ENCODE data around the gene SLCO2A1. TPM values are rescaled to one million over a fixed set of nuclear protein-coding genes. Genes with fewer than 3 reads are reported as not detected.
A peak's percentile ranks its signal among the peaks of the same experiment; 100 is the strongest.

SLCO2A1 gene
- total and polyA plus RNA-seq, 5 donors, result 17.1 to 100 (median 36.1) TPM

GRCh38 chr3:134048278-134048996 is 18.7 kb upstream of the SLCO2A1 start:
- ATAC-seq (peak; percentile 16 to 21), DNase-seq (no peak)
- 92% methylated on average over 9 of the region's 9 CpGs for WGBS
- Histone ChIP-seq H3K9me3 (ENCODE audit: control insufficient read depth, low read length) (no peaks in the 10 kb centered on the region), H3K27me3 (ENCODE audit: control insufficient read depth, insufficient read depth) (no peaks in the 10 kb centered on the region), H3K27ac (ENCODE audit: low read length) (no peak overlapping the region), H3K4me3 (ENCODE audit: low read length) (no peak overlapping the region), H3K4me1 (ENCODE audit: control insufficient read depth, insufficient read depth, low read length) (peaks cover 4% of the 10 kb centered on the region)
- intact Hi-C loops (cut with DNase I), result no loop called here

- no peak for DNase-seq
- Histone ChIP-seq H3K4me3 (ENCODE audit: low read length) (no peak overlapping the region), H3K9me3 (ENCODE audit: control insufficient read depth, low read length) (no peaks in the 10 kb centered on the region), H3K4me1 (ENCODE audit: control insufficient read depth, insufficient read depth, low read length) (no peaks in the 10 kb centered on the region), H3K27ac (ENCODE audit: low read length) (no peak overlapping the region), H3K27me3 (ENCODE audit: control insufficient read depth, insufficient read depth) (no peaks in the 10 kb centered on the region)
- ATAC-seq, result no peak
- intact Hi-C loops (cut with DNase I), result no loop called here
Measured at GRCh38 chr3:134044459-134044858, 14.7 kb upstream of the SLCO2A1 start.

- Histone ChIP-seq H3K27me3 (ENCODE audit: control insufficient read depth, insufficient read depth) (no peaks in the 10 kb centered on the region), H3K9me3 (ENCODE audit: control insufficient read depth, low read length) (no peaks in the 10 kb centered on the region), H3K27ac (ENCODE audit: low read length) (no peak overlapping the region), H3K4me3 (ENCODE audit: low read length) (no peak overlapping the region), H3K4me1 (ENCODE audit: control insufficient read depth, insufficient read depth, low read length) (no peaks in the 10 kb centered on the region)
- DNase-seq (no peak), ATAC-seq (no peak)
- WGBS, result 90% methylated on average over 4 of the region's 4 CpGs
- intact Hi-C loops (cut with DNase I), result no loop called here
Measured at GRCh38 chr3:134040066-134040465, 10.3 kb upstream of the SLCO2A1 start.

DNA sequence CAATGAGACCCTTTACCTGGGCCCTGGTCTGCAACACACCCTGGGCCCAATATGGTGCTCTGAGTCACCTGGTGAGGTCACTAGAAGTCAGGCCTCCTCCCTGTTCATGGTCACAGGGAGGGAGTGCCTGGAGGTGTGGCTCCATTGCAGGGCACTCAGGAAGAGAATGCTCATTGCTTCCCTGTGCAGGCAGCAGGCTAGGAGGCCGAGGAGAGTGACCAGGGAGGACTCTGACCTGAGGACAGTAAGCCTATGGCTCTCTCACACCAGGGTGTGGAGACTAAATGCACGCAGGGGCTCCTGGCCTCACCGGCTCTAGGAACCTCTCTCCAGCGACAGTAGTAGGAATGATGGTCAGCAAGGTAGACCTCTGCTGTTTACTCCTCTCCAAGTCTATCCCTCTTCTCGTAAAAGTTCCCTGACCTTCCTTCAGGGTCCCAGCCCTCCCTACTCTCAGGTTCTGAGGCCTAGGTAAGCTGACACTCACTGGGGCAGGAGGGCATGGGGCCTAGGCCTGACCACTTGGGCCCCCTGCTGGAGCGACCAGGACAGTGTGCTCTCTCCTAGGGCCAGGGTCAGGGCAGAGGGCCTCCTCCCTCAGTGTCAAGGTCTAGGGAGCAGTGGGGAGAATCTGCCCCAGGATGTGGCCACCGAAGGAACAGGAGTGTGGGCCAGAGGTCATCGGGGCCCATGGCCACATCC is 9.6 kb upstream of the SLCO2A1 start:
- 82% methylated on average over 8 of the region's 8 CpGs for WGBS
- H3K27ac ChIP-seq (ENCODE audit: low read length), result no peak overlapping the region
- intact Hi-C loops (cut with DNase I), result loop anchor here in 1 of 4 donors (10.0 kb wide), 1 partner anchor 105 kb away; no protein-coding TSS in a partner anchor
- no peaks in the 10 kb centered on the region for H3K27me3 ChIP-seq (ENCODE audit: control insufficient read depth, insufficient read depth)
- H3K9me3 ChIP-seq (ENCODE audit: control insufficient read depth, low read length), result no peaks in the 10 kb centered on the region
- DNase-seq (peak in 1 of 3 donors; percentile 61), ATAC-seq (peak; percentile 73 to 76)
- no peaks in the 10 kb centered on the region for H3K4me1 ChIP-seq (ENCODE audit: control insufficient read depth, insufficient read depth, low read length)
- no peak overlapping the region for H3K4me3 ChIP-seq (ENCODE audit: low read length)

GRCh38 chr3:134038716-134039115 is 9.0 kb upstream of the SLCO2A1 start:
- Histone ChIP-seq H3K27ac (ENCODE audit: low read length) (no peak overlapping the region), H3K4me1 (ENCODE audit: control insufficient read depth, insufficient read depth, low read length) (no peaks in the 10 kb centered on the region), H3K9me3 (ENCODE audit: control insufficient read depth, low read length) (no peaks in the 10 kb centered on the region), H3K27me3 (ENCODE audit: control insufficient read depth, insufficient read depth) (no peaks in the 10 kb centered on the region), H3K4me3 (ENCODE audit: low read length) (no peak overlapping the region)
- WGBS, result 94% methylated on average over 8 of the region's 8 CpGs
- no peak for DNase-seq
- no peak for ATAC-seq
- intact Hi-C loops (cut with DNase I), result loop anchor here in 1 of 4 donors (10.0 kb wide), 1 partner anchor 104 kb away; no protein-coding TSS in a partner anchor

- DNase-seq, result no peak
- no peak overlapping the region for H3K4me3 ChIP-seq (ENCODE audit: low read length)
- H3K27me3 ChIP-seq (ENCODE audit: control insufficient read depth, insufficient read depth), result no peaks in the 10 kb centered on the region
- H3K9me3 ChIP-seq (ENCODE audit: control insufficient read depth, low read length), result no peaks in the 10 kb centered on the region
- H3K4me1 ChIP-seq (ENCODE audit: control insufficient read depth, insufficient read depth, low read length), result no peaks in the 10 kb centered on the region
- intact Hi-C loops (cut with DNase I), result loop anchor here in 1 of 4 donors (10.0 kb wide), 1 partner anchor 103 kb away; no protein-coding TSS in a partner anchor
- ATAC-seq, result no peak
- H3K27ac ChIP-seq (ENCODE audit: low read length), result no peak overlapping the region
- WGBS, result 76% methylated on average over 10 of the region's 10 CpGs
Measured at GRCh38 chr3:134038071-134038491, 8.4 kb upstream of the SLCO2A1 start.

GRCh38 chr3:134037168-134037567 is 7.4 kb upstream of the SLCO2A1 start:
- WGBS, result 84% methylated on average over 5 of the region's 5 CpGs
- DNase-seq (no peak), ATAC-seq (no peak)
- Histone ChIP-seq H3K4me1 (ENCODE audit: control insufficient read depth, insufficient read depth, low read length) (no peaks in the 10 kb centered on the region), H3K4me3 (ENCODE audit: low read length) (no peak overlapping the region), H3K9me3 (ENCODE audit: control insufficient read depth, low read length) (no peaks in the 10 kb centered on the region), H3K27ac (ENCODE audit: low read length) (no peak overlapping the region), H3K27me3 (ENCODE audit: control insufficient read depth, insufficient read depth) (no peaks in the 10 kb centered on the region)
- intact Hi-C loops (cut with DNase I), result loop anchor here in 1 of 4 donors (10.0 kb wide), 1 partner anchor 102 kb away; no protein-coding TSS in a partner anchor

- intact Hi-C loops (cut with DNase I), result loop anchor here in 1 of 4 donors (10.0 kb wide), 1 partner anchor 101 kb away; no protein-coding TSS in a partner anchor
- H3K27ac ChIP-seq (ENCODE audit: low read length), result no peak overlapping the region
- H3K27me3 ChIP-seq (ENCODE audit: control insufficient read depth, insufficient read depth), result no peaks in the 10 kb centered on the region
Measured at GRCh38 chr3:134036291-134036690, 6.6 kb upstream of the SLCO2A1 start.

DNA sequence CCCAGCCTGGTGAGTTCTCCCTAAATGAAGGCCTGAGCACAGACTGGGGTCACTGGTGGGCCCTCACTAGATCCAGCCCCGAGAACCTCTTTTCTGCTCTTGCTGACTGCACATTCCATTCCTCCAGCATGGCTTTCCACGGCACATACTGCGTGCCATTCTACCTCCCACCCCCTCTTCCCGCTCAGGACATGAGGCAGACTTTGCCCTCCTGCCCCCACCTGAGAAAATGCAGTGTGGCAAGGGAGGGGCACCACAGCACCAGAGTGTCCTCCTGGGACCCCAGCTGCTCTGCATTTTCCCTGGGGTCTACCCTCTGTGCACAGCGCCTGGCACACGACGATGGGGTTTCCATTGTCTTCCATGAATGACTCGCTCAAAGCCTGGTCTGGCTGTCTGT is 6.1 kb upstream of the SLCO2A1 start:
- H3K4me3 ChIP-seq (ENCODE audit: low read length), result no peak overlapping the region
- H3K27me3 ChIP-seq (ENCODE audit: control insufficient read depth, insufficient read depth), result no peaks in the 10 kb centered on the region
- intact Hi-C loops (cut with DNase I), result loop anchor here in 1 of 4 donors (10.0 kb wide), 1 partner anchor 101 kb away; no protein-coding TSS in a partner anchor
- WGBS, result 94% methylated on average over 8 of the region's 8 CpGs
- H3K27ac ChIP-seq (ENCODE audit: low read length), result no peak overlapping the region
- no peaks in the 10 kb centered on the region for H3K4me1 ChIP-seq (ENCODE audit: control insufficient read depth, insufficient read depth, low read length)
- ATAC-seq (no peak), DNase-seq (no peak)
- H3K9me3 ChIP-seq (ENCODE audit: control insufficient read depth, low read length), result no peaks in the 10 kb centered on the region

More at GRCh38 chr3:134036291-134036690, 6.6 kb upstream of the SLCO2A1 start:
- Histone ChIP-seq H3K4me3 (ENCODE audit: low read length) (no peak overlapping the region), H3K9me3 (ENCODE audit: control insufficient read depth, low read length) (no peaks in the 10 kb centered on the region), H3K4me1 (ENCODE audit: control insufficient read depth, insufficient read depth, low read length) (no peaks in the 10 kb centered on the region)
- DNase-seq (no peak), ATAC-seq (no peak)
- 87% methylated on average over 5 of the region's 5 CpGs for WGBS

GRCh38 chr3:134034005-134034785 is 4.5 kb upstream of the SLCO2A1 start:
- 91% methylated on average over 6 of the region's 6 CpGs for WGBS
- Histone ChIP-seq H3K4me3 (ENCODE audit: low read length) (no peak overlapping the region), H3K4me1 (ENCODE audit: control insufficient read depth, insufficient read depth, low read length) (no peaks in the 10 kb centered on the region), H3K9me3 (ENCODE audit: control insufficient read depth, low read length) (no peaks in the 10 kb centered on the region), H3K27me3 (ENCODE audit: control insufficient read depth, insufficient read depth) (no peaks in the 10 kb centered on the region), H3K27ac (ENCODE audit: low read length) (no peak overlapping the region)
- intact Hi-C loops (cut with DNase I), result loop anchor here in 1 of 4 donors (10.0 kb wide), 1 partner anchor 99 kb away; no protein-coding TSS in a partner anchor
- DNase-seq (no peak), ATAC-seq (no peak)
